K562 (cell line): Measurements from ENCODE around the gene CD164. TPM values are rescaled to one million over a fixed set of nuclear protein-coding genes. Genes with fewer than 3 reads are reported as not detected.

ENCODE experiments used
- ARID1B ChIP-seq: fragments of 450-650 bp; IDR thresholded peaks from 2 replicates; pipeline ENCODE4 v1.6.1; 2016; ENCODE audit warnings: antibody characterized with exemption, mild to moderate bottlenecking, inconsistent platforms
- BHLHE40 ChIP-seq: IDR thresholded peaks from 2 replicates; pipeline ENCODE4 v1.6.1; 2011; ENCODE audit warnings: low read length, improper control_type of control experiment
- CTBP1 ChIP-seq: fragments of 450-650 bp; IDR thresholded peaks from 2 replicates; pipeline ENCODE4 v1.6.1; 2016; ENCODE audit warnings: borderline replicate concordance
- E4F1 ChIP-seq: fragments of 250-450 bp; sonication (Bioruptor Pico); IDR thresholded peaks from 2 replicates; pipeline ENCODE4 v1.5.0; 2021; ENCODE audit warnings: mild to moderate bottlenecking, borderline replicate concordance
- ESRRA ChIP-seq: fragments of 450-650 bp; IDR thresholded peaks from 2 replicates; pipeline ENCODE4 v1.6.1; 2014; ENCODE audit warnings: low read depth, mild to moderate bottlenecking, moderate library complexity, borderline replicate concordance
- ETS2 ChIP-seq: IDR thresholded peaks from 2 replicates; pipeline ENCODE4 v1.6.1; 2016; ENCODE audit warnings: borderline replicate concordance, missing genetic modification characterization, mild to moderate bottlenecking, moderate library complexity, missing compliant biosample characterization; ENCODE audit not compliant: poor library complexity, severe bottlenecking
- GABPB1 ChIP-seq: sonication (generic); formaldehyde crosslinking; IDR thresholded peaks from 2 replicates; pipeline ENCODE4 v1.8.0; 2022; ENCODE audit warnings: mild to moderate bottlenecking, missing genetic modification reagents
- HDAC8 ChIP-seq: fragments of 450-650 bp; IDR thresholded peaks from 2 replicates; pipeline ENCODE4 v1.6.1; 2016; ENCODE audit warnings: mild to moderate bottlenecking, missing genetic modification characterization, moderate library complexity, missing compliant biosample characterization
- HINFP ChIP-seq: fragments of 450-650 bp; conservative IDR thresholded peaks from 2 replicates; pipeline ENCODE4 v1.6.1; 2016; ENCODE audit warnings: missing genetic modification characterization, low read depth, mild to moderate bottlenecking, control low read depth, missing compliant biosample characterization
- HNRNPLL ChIP-seq: fragments of 200-400 bp; formaldehyde crosslinking; IDR thresholded peaks from 2 replicates; pipeline ENCODE4 v1.6.1; 2017; ENCODE audit warnings: low read length, low read depth, mild to moderate bottlenecking; ENCODE audit not compliant: poor library complexity, severe bottlenecking
- L3MBTL2 ChIP-seq: fragments of 450-650 bp; IDR thresholded peaks from 2 replicates; pipeline ENCODE4 v1.6.1; 2016; ENCODE audit warnings: mild to moderate bottlenecking, moderate library complexity
- MTA1 ChIP-seq: fragments of 450-650 bp; IDR thresholded peaks from 2 replicates; pipeline ENCODE4 v1.6.1; 2017; ENCODE audit warnings: borderline replicate concordance
- RBM17 ChIP-seq: fragments of 200-400 bp; formaldehyde crosslinking; IDR thresholded peaks from 2 replicates; pipeline ENCODE4 v1.6.1; 2017; ENCODE audit warnings: low read depth, mild to moderate bottlenecking, low read length, borderline replicate concordance
- RCOR1 ChIP-seq, 2 experiments: IDR thresholded peaks; 2 replicates each; pipeline ENCODE4 v1.6.1; 2012; ENCODE audit warnings: low read depth in 2 of 2, low read length in 2 of 2, borderline replicate concordance in 1 of 2, improper control_type of control experiment in 1 of 2
- USF2 ChIP-seq: sonication (generic); formaldehyde crosslinking; IDR thresholded peaks from 2 replicates; pipeline ENCODE4 v1.5.0; 2020; ENCODE audit warnings: missing genetic modification reagents
- ZEB2 ChIP-seq: fragments of 450-650 bp; IDR thresholded peaks from 2 replicates; pipeline ENCODE4 v1.6.1; 2016
- ZNF212 ChIP-seq: fragments of 450-650 bp; formaldehyde crosslinking; IDR thresholded peaks from 2 replicates; pipeline ENCODE4 v1.4.0; 2020; ENCODE audit warnings: mild to moderate bottlenecking
- ZNF311 ChIP-seq: fragments of 250-450 bp; sonication (Bioruptor Pico); IDR thresholded peaks from 2 replicates; pipeline ENCODE4 v1.4.0; 2020; ENCODE audit warnings: mild to moderate bottlenecking, moderate library complexity
- ZNF511 ChIP-seq: sonication (generic); formaldehyde crosslinking; IDR thresholded peaks from 2 replicates; pipeline ENCODE4 v1.8.0; 2022; ENCODE audit warnings: mild to moderate bottlenecking, missing genetic modification reagents
- ZNF77 ChIP-seq: fragments of 250-450 bp; sonication (Bioruptor Pico); IDR thresholded peaks from 2 replicates; pipeline ENCODE4 v1.5.0; 2020
- polyA plus RNA-seq, 8 experiments: library from polyadenylated mRNA; depleted of rRNA in 4 of 8; stranded (reverse) in 5 of 8; unstranded in 3 of 8; fragments of >200 nt; fragmentation: Nextera tagmentation in 2 of 8; fragmentation: Illumina TruSeq in 1 of 8; extraction: Ambion mirVana in 2 of 8; extraction: Trizol in 1 of 8; gene quantifications; 2 replicates each; pipeline versions ENCODE4 v1.2.1 to v1.2.3, GENCODE V29; 2011 to 2014; ENCODE audit warnings: inconsistent platforms in 1 of 8, missing spikeins in 1 of 8
- total RNA-seq, 7 experiments: library from RNA; depleted of rRNA in 6 of 7; stranded (reverse); fragments of >200 nt in 6 of 7; fragmentation: Illumina TruSeq in 2 of 7; extraction: Trizol in 2 of 7; gene quantifications; 2 replicates each; pipeline versions ENCODE4 v1.2.1 to v1.2.3, GENCODE V29; 2011 to 2021; ENCODE audit warnings: low replicate concordance in 1 of 7
- TF ChIP-seq, protein P1 (sequence below): fragments of 250-450 bp; sonication (Bioruptor Pico); IDR thresholded peaks from 2 replicates; pipeline ENCODE4 v1.4.0; 2020; ENCODE audit warnings: borderline replicate concordance

CD164 gene
- total and polyA plus RNA-seq, 9 of the 15 experiments (the other 6 are each of a cell fraction or from before 2014, with no cell fraction given), result 79.5 to 317 (median 165) TPM

DNA sequence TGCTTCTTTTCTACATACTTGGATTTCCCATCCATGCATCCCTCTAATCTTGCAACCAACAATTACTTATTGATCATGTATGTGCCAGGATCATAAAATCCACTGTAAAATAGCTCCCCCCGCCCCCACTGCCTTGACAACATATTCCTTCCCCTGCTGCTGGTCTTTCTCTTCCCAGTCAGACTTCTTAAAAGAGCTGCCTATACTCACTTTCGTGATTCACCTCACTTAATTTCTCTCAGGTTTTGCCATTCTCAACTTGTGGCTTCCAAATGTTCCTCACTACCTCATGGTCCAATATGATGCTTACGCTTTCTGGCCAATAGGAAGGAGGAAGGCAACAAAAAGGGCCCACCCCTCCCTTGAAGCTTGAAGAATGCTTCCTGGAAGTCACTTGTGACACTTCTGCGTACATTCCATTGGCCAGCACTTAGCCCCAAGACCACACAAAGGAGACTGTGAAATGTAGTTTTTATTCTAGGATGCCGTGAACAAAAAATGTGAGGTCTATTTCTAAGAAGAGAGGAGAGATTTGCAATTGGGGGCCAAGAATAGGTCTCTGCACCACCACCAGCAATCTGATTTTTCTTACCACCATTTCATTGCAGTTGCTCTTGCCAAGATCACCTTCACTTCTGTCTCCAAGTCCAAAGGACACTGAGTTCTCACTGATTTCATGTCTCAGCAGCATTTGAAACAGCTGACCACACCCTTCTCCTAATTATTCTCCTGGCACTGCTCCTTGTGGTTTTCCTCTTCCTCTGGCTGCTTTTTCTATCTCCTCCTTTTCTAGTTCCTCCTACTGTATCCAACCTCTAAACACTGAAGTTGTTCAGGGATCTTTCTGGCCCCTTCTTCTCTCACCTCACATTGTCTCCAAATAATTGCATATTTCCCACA lies 30.8 kb downstream of the CD164 start (continued):
- TF ChIP-seq USF2 (CRISPR knock-in tag) (0 out of 2 replicates have a peak, but pooled peaks have one; percentile 6), ZNF311 (no peak), L3MBTL2 (no peak; the same call in 1 of the 2 replicates), ETS2 (tag) (no peak), ARID1B (0 out of 2 replicates have a peak, but pooled peaks have one; percentile 11), ZEB2 (peak; percentile 43; the same call in 1 of the 2 replicates), MTA1 (no peak), CTBP1 (peak; percentile 32; the same call in 1 of the 2 replicates), RCOR1 (IDR thresholded peaks at IDR 0.05; ENCODE audit: borderline replicate concordance in 1 of 2, low read depth in 2 of 2, low read length in 2 of 2) (no peak), GABPB1 (no peak), ZNF511 (no peak), HDAC8 (tag) (no peak), E4F1 (CRISPR knock-in tag) (no peak), ZNF77 (CRISPR knock-in tag) (no peak), RBM17 (no peak), ZNF212 (CRISPR knock-in tag) (no peak), HNRNPLL (no peak), BHLHE40 (no peak), HINFP (no peak), ESRRA (peak; percentile 64; the same call in 1 of the 2 replicates)
- TF ChIP-seq, protein P1, sequence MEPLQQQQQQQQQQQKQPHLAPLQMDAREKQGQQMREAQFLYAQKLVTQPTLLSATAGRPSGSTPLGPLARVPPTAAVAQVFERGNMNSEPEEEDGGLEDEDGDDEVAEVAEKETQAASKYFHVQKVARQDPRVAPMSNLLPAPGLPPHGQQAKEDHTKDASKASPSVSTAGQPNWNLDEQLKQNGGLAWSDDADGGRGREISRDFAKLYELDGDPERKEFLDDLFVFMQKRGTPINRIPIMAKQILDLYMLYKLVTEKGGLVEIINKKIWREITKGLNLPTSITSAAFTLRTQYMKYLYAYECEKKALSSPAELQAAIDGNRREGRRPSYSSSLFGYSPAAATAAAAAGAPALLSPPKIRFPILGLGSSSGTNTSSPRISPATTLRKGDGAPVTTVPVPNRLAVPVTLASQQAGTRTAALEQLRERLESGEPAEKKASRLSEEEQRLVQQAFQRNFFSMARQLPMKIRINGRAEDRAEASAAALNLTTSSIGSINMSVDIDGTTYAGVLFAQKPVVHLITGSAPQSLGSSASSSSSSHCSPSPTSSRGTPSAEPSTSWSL (CRISPR knock-in tag), result no peak
